HEK293T (cell line): ENCODE measurements around the gene USP27X.

Source experiments
- CTBP1 ChIP-seq: fragments of 450-650 bp; IDR thresholded peaks from 2 replicates; pipeline ENCODE4 v1.6.1; 2016; ENCODE audit warnings: borderline replicate concordance
- FOXA1 ChIP-seq: fragments of 450-650 bp; IDR thresholded peaks from 2 replicates; pipeline ENCODE4 v1.6.1; 2016; ENCODE audit warnings: mild to moderate bottlenecking
- SUZ12 ChIP-seq: fragments of 450-650 bp; IDR thresholded peaks from 2 replicates; pipeline ENCODE4 v1.6.1; 2016; ENCODE audit warnings: mild to moderate bottlenecking
- TARDBP ChIP-seq: fragments of 450-650 bp; IDR thresholded peaks from 2 replicates; pipeline ENCODE4 v1.6.1; 2016

DNA sequence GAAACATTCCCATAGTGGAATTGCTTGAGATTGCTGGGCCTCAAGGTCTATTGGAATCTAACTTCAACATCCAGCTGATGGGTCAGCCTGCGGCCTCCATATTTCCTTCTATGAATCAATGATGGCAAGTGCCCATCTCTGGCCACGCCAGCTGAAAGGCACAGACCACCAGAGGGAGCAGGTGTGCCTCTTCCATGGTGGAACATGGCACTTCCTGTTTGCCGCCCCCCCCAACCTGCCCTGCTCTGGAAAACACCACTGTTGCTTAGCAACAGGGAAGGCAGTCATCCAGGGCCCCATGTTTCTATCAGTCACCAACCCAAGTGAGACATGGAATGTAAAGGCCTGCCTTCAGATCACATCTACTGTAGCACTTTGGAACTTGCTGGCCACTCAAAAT lies 38.6 kb upstream of the USP27X start:
- TF ChIP-seq TARDBP (no peak), SUZ12 (no peak), FOXA1 (no peak), CTBP1 (no peak)
